ENCODE results near the gene ATF7.

GRCh38 chr12:53626702-53627169, 554 bp upstream of the ATF7 start:
- TF ChIP-seq, protein P1, sequence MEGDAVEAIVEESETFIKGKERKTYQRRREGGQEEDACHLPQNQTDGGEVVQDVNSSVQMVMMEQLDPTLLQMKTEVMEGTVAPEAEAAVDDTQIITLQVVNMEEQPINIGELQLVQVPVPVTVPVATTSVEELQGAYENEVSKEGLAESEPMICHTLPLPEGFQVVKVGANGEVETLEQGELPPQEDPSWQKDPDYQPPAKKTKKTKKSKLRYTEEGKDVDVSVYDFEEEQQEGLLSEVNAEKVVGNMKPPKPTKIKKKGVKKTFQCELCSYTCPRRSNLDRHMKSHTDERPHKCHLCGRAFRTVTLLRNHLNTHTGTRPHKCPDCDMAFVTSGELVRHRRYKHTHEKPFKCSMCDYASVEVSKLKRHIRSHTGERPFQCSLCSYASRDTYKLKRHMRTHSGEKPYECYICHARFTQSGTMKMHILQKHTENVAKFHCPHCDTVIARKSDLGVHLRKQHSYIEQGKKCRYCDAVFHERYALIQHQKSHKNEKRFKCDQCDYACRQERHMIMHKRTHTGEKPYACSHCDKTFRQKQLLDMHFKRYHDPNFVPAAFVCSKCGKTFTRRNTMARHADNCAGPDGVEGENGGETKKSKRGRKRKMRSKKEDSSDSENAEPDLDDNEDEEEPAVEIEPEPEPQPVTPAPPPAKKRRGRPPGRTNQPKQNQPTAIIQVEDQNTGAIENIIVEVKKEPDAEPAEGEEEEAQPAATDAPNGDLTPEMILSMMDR (tag by site-specific recombination; IDR thresholded peaks at IDR 0.05), result no peak
- TF ChIP-seq ZNF549 (tag by site-specific recombination; IDR thresholded peaks at IDR 0.05) (no peak), ZNF214 (tag by site-specific recombination; IDR thresholded peaks at IDR 0.05; ENCODE audit: borderline replicate concordance) (no peak), ZNF548 (tag by site-specific recombination; IDR thresholded peaks at IDR 0.05) (no peak), ZBTB7A (tag by site-specific recombination; IDR thresholded peaks at IDR 0.05; ENCODE audit: low read depth) (no peak), REPIN1 (tag by site-specific recombination; IDR thresholded peaks at IDR 0.05; ENCODE audit: low read depth) (no peak), YY1 (tag by site-specific recombination; IDR thresholded peaks at IDR 0.05) (no peak), ZNF37A (tag by site-specific recombination; IDR thresholded peaks at IDR 0.05) (no peak)

All from HEK293 (cell line).